ENCODE data around the gene LMF1.

Gene LMF1

DNA sequence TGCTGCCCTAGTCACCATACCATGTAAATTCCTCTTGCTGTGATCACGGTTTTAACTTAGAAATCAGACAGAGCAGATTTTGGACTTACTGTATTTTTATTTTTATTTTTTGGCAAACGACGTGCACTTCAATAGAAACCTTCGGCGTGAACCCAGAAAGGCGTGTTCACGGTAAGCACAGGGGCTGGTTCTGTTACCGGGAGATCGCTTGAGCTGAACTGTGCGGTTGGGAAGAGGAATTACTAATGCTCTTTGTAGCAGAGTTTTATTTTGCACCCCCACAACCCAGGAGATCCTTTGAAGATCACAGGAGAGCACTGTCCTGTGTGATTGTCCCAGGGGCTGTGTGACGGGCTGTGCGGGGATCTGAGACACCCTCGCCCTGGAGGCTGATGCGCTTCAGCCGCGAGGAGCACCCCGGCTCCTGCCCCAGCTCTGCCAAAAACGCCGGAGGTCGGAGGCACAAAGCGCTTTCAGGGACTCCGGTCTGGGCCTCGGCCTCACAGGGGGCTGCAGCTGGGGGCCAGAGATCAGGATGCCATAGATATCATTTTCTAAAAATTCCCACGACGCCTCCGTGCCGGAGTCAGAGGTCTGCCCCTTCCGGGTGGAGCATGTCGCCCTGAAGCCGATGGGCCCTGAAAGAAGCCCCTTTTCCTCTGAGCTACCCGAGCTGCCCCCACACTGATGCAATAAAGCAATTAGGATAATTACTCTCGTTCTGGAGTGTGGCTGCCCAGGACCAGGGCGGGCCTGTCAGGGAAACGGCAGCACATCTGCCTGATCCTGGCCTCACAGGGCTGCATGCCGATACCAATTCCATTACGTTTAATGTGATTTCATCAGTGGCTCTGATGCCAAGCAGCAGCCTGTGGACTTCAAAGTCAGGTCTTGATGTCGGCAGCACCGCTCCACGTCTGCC lies 71.8 kb downstream of the LMF1 start:
- no peaks in the 10 kb centered on the region for H4K20me1 ChIP-seq (ENCODE audit: insufficient read depth)
- TF ChIP-seq, protein P1, sequence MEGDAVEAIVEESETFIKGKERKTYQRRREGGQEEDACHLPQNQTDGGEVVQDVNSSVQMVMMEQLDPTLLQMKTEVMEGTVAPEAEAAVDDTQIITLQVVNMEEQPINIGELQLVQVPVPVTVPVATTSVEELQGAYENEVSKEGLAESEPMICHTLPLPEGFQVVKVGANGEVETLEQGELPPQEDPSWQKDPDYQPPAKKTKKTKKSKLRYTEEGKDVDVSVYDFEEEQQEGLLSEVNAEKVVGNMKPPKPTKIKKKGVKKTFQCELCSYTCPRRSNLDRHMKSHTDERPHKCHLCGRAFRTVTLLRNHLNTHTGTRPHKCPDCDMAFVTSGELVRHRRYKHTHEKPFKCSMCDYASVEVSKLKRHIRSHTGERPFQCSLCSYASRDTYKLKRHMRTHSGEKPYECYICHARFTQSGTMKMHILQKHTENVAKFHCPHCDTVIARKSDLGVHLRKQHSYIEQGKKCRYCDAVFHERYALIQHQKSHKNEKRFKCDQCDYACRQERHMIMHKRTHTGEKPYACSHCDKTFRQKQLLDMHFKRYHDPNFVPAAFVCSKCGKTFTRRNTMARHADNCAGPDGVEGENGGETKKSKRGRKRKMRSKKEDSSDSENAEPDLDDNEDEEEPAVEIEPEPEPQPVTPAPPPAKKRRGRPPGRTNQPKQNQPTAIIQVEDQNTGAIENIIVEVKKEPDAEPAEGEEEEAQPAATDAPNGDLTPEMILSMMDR (conservative IDR thresholded peaks at IDR 0.05; ENCODE audit: low read depth, low read length): no peak
- no peak overlapping the region for H3K4me2 ChIP-seq
- no peak overlapping the region for H2AFZ ChIP-seq (ENCODE audit: low read depth)
- no peaks in the 10 kb centered on the region for H3K79me2 ChIP-seq (ENCODE audit: insufficient read depth, low read depth)
- H3K36me3 ChIP-seq (ENCODE audit: insufficient read depth): no peaks in the 10 kb centered on the region
- no peaks in the 10 kb centered on the region for H3K4me1 ChIP-seq (ENCODE audit: low read depth, poor library complexity, severe bottlenecking)
- no peak overlapping the region for H3K4me3 ChIP-seq (IDR thresholded peaks at IDR 0.05; ENCODE audit: insufficient read depth, low read depth, low read length)
- peaks cover 46% of the 10 kb centered on the region for H3K27me3 ChIP-seq (ENCODE audit: insufficient read depth, low read depth)
- no peak overlapping the region for H3K9ac ChIP-seq
- H3K27ac ChIP-seq: no peak overlapping the region

DNA sequence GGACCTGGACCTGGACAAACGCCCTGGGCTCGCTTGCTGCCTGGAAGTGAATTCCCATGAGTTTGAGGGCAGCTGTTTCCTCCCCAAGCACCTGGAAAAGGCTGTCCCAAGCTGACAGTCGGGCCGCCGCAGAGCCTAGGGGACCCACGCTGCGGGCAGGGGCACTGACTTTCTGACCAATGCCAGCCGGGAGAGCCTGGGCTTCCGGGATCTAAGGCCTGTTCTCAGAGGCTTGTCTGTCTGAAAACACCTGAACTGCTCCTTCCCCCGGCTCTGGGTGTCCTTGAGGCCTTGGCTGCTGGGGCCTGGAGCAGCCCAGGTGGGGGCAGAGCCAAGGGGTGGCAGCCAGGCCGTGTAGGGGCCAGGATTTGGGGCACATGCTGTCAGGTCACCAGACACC lies 72.6 kb downstream of the LMF1 start:
- no peak overlapping the region for H3K4me2 ChIP-seq
- H4K20me1 ChIP-seq (ENCODE audit: insufficient read depth): no peaks in the 10 kb centered on the region

DNA sequence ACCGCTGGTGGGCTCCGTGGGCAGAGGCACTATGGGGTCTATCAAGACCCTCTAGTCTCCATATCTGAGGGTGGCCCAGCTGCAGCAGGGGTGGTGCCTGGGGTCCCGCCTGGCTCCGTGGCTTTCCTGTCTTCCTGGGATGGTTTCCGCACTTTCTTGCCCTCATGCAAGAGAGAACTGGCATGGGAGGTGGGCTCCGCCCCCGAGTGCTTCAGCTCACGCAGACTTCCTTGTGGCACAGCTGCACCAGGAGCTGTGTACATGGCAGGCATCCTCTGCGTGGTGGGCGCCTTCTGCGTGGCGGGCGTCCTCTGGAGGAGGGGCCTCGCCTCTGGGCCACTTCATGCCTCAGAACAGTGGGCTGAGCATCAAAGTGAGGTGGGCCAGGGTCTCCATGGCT lies 73.1 kb downstream of the LMF1 start:
- no peaks in the 10 kb centered on the region for H3K4me1 ChIP-seq (ENCODE audit: low read depth, poor library complexity, severe bottlenecking)
- no peak overlapping the region for H2AFZ ChIP-seq (ENCODE audit: low read depth)
- no peak overlapping the region for H3K4me3 ChIP-seq (IDR thresholded peaks at IDR 0.05; ENCODE audit: insufficient read depth, low read depth, low read length)
- TF ChIP-seq, protein P1 (conservative IDR thresholded peaks at IDR 0.05; ENCODE audit: low read depth, low read length): no peak
- no peak overlapping the region for H3K27ac ChIP-seq
- H3K4me2 ChIP-seq: no peak overlapping the region
- no peaks in the 10 kb centered on the region for H3K79me2 ChIP-seq (ENCODE audit: insufficient read depth, low read depth)
- peaks cover 49% of the 10 kb centered on the region for H3K27me3 ChIP-seq (ENCODE audit: insufficient read depth, low read depth)
- no peaks in the 10 kb centered on the region for H4K20me1 ChIP-seq (ENCODE audit: insufficient read depth)
- no peak overlapping the region for H3K9ac ChIP-seq
- H3K36me3 ChIP-seq (ENCODE audit: insufficient read depth): no peaks in the 10 kb centered on the region

More for the DNA sequence above, 72.6 kb downstream of the LMF1 start:
- no peak overlapping the region for H2AFZ ChIP-seq (ENCODE audit: low read depth)
- H3K27ac ChIP-seq: no peak overlapping the region
- no peaks in the 10 kb centered on the region for H3K36me3 ChIP-seq (ENCODE audit: insufficient read depth)
- no peak overlapping the region for H3K4me3 ChIP-seq (IDR thresholded peaks at IDR 0.05; ENCODE audit: insufficient read depth, low read depth, low read length)
- TF ChIP-seq, protein P1 (conservative IDR thresholded peaks at IDR 0.05; ENCODE audit: low read depth, low read length): no peak
- H3K79me2 ChIP-seq (ENCODE audit: insufficient read depth, low read depth): no peaks in the 10 kb centered on the region
- peaks cover 49% of the 10 kb centered on the region for H3K27me3 ChIP-seq (ENCODE audit: insufficient read depth, low read depth)
- H3K4me1 ChIP-seq (ENCODE audit: low read depth, poor library complexity, severe bottlenecking): no peaks in the 10 kb centered on the region
- no peak overlapping the region for H3K9ac ChIP-seq

DNA sequence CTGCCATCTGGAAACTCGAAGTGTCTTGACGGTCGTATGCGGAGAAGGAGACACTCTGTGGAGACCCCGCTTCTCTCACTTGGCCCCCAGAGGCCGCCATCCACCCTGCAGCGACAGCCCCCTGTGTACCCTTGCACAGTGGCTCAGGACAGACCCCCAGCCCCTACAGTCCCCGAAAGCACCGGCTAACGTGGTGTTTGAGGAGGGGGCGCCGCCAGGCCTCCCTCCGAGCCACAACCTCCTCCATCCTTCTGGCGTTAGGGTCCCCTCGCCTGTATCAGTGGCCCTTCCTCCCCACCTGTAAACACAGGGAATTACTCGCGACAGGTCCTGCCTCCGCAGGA lies 73.6 kb downstream of the LMF1 start:
- Histone ChIP-seq H3K9ac (no peak overlapping the region), H3K4me2 (no peak overlapping the region), H4K20me1 (ENCODE audit: insufficient read depth) (no peaks in the 10 kb centered on the region), H3K36me3 (ENCODE audit: insufficient read depth) (no peaks in the 10 kb centered on the region), H2AFZ (ENCODE audit: low read depth) (no peak overlapping the region), H3K4me3 (IDR thresholded peaks at IDR 0.05; ENCODE audit: insufficient read depth, low read depth, low read length) (no peak overlapping the region), H3K27me3 (ENCODE audit: insufficient read depth, low read depth) (peaks cover 52% of the 10 kb centered on the region), H3K4me1 (ENCODE audit: low read depth, poor library complexity, severe bottlenecking) (no peaks in the 10 kb centered on the region), H3K79me2 (ENCODE audit: insufficient read depth, low read depth) (no peaks in the 10 kb centered on the region), H3K27ac (no peak overlapping the region)
- TF ChIP-seq, protein P1 (conservative IDR thresholded peaks at IDR 0.05; ENCODE audit: low read depth, low read length): no peak
